RWPE2 (cell line): Measurements from ENCODE around the gene PLEKHF1.
A peak's percentile ranks its signal among the peaks of the same experiment; 100 is the strongest.

ENCODE experiments used
- ATAC-seq: fragments of 200-7000 bp; cut with Tn5 transposase; 3 replicates; pipeline ENCODE4 v1.9.1; 2021; ENCODE audit warnings: low read depth
- DNase-seq: peaks from one replicate; pipeline ENCODE4 v3.0.0-alpha.2; 2020; ENCODE audit warnings: low spot score
- H3K27ac ChIP-seq: fragments of 450-650 bp; 2 replicates; pipeline ENCODE4 v1.5.1; 2017; ENCODE audit warnings: mild to moderate bottlenecking; ENCODE audit not compliant: poor library complexity, severe bottlenecking
- H3K27me3 ChIP-seq: fragments of 250-450 bp; sonication (Bioruptor Pico); 2 replicates; pipeline ENCODE4 v1.5.1; 2021; ENCODE audit warnings: mild to moderate bottlenecking, moderate library complexity; ENCODE audit not compliant: insufficient read depth, poor library complexity, severe bottlenecking
- H3K36me3 ChIP-seq: fragments of 250-450 bp; sonication (Bioruptor Pico); 2 replicates; pipeline ENCODE4 v1.5.1; 2020; ENCODE audit warnings: low read depth, mild to moderate bottlenecking, moderate library complexity
- H3K4me1 ChIP-seq: fragments of 250-450 bp; sonication (Bioruptor Pico); 2 replicates; pipeline ENCODE4 v1.5.1; 2021; ENCODE audit warnings: mild to moderate bottlenecking, moderate library complexity; ENCODE audit not compliant: insufficient read depth, poor library complexity, severe bottlenecking
- H3K4me3 ChIP-seq: fragments of 250-450 bp; sonication (Bioruptor Pico); 2 replicates; pipeline ENCODE4 v1.5.1; 2021; ENCODE audit warnings: mild to moderate bottlenecking, moderate library complexity; ENCODE audit not compliant: severe bottlenecking
- H3K9me3 ChIP-seq: fragments of 250-450 bp; sonication (Bioruptor Pico); 2 replicates; pipeline ENCODE4 v1.5.1; 2021; ENCODE audit warnings: mild to moderate bottlenecking, moderate library complexity; ENCODE audit not compliant: severe bottlenecking
- TF ChIP-seq, protein P1 (sequence below): fragments of 450-650 bp; IDR thresholded peaks from one replicate; pipeline ENCODE4 v1.5.1; 2017; ENCODE audit warnings: mild to moderate bottlenecking, moderate library complexity; ENCODE audit not compliant: poor library complexity, severe bottlenecking

Gene PLEKHF1

DNA sequence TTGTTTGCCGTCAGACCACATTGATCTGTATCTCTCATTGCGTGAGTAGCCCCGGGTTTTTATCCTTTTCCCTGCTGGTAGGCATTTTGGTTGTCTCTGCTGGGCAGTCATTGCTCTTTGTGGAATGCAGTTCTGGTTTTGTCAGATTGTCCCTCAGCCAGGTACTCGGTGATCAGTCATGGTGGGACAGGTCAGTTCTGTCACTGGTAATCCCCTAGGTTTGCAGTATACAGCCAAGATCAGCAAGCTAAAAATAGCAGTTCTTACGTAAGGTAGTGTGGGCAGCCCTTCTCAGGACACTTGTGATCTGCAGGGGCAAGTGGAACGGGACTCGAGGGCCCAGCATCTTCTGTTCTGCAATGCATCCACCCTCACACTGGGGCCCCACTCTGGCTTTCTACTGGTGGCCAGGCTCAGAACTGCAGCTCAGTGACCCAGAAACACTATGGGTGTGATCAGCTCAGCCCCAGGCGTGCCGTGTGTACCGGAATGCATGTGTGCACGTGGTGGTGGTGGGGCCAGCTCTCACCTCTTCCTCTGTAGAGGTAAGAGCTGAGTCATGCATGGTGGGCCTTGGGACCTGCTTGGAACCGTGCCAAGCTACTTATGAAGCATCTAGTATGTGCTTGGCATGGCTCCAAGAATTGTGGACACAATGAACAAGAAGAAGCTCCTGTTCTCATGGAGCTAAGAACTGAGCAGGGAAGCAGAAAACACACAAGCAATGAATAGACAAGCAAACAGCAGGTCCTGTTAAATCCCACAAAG is 6.3 kb downstream of the PLEKHF1 start:
- DNase-seq (no peak), ATAC-seq (peak; percentile 65)
- Histone ChIP-seq H3K36me3 (no peaks in the 10 kb centered on the region), H3K4me3 (no peak overlapping the region), H3K9me3 (no peaks in the 10 kb centered on the region), H3K4me1 (peaks cover 16% of the 10 kb centered on the region), H3K27ac (no peak overlapping the region), H3K27me3 (no peaks in the 10 kb centered on the region)
- TF ChIP-seq, protein P1, sequence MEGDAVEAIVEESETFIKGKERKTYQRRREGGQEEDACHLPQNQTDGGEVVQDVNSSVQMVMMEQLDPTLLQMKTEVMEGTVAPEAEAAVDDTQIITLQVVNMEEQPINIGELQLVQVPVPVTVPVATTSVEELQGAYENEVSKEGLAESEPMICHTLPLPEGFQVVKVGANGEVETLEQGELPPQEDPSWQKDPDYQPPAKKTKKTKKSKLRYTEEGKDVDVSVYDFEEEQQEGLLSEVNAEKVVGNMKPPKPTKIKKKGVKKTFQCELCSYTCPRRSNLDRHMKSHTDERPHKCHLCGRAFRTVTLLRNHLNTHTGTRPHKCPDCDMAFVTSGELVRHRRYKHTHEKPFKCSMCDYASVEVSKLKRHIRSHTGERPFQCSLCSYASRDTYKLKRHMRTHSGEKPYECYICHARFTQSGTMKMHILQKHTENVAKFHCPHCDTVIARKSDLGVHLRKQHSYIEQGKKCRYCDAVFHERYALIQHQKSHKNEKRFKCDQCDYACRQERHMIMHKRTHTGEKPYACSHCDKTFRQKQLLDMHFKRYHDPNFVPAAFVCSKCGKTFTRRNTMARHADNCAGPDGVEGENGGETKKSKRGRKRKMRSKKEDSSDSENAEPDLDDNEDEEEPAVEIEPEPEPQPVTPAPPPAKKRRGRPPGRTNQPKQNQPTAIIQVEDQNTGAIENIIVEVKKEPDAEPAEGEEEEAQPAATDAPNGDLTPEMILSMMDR = no peak

DNA sequence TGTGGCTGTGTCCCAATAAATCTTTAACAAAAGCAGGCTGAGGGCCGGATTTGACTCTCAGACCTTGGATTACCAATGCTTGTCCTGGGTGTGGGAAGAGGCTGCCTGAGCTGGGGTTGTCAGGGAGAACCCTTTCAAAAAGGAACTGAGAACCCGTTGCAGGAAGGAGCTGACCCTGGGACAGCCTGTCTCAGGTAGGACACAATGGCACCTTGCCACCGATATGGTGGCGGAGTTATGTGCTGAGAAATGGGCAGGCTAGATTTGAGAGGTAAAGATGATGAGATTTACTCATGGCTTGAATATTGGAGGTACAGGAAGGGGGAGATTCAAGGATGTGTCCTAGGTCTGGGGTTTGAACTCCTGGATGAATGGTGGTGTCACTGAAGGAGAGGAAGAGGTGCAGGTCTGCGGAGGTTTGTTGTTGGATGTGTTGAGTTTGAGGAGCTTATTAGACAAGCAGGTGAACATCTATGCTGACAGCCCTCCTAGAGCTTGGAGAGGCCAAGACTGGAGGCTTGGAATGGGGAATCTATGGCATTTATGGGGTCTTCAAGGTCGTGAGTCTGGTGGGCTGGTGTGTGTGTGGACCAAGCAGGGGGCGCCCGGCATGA is 7.2 kb downstream of the PLEKHF1 start:
- Histone ChIP-seq H3K4me3 (no peak overlapping the region), H3K27ac (no peak overlapping the region), H3K9me3 (no peaks in the 10 kb centered on the region), H3K4me1 (peaks cover 16% of the 10 kb centered on the region), H3K27me3 (no peaks in the 10 kb centered on the region), H3K36me3 (no peaks in the 10 kb centered on the region)
- no peak for DNase-seq
- ATAC-seq = no peak
- TF ChIP-seq, protein P1 = no peak

DNA sequence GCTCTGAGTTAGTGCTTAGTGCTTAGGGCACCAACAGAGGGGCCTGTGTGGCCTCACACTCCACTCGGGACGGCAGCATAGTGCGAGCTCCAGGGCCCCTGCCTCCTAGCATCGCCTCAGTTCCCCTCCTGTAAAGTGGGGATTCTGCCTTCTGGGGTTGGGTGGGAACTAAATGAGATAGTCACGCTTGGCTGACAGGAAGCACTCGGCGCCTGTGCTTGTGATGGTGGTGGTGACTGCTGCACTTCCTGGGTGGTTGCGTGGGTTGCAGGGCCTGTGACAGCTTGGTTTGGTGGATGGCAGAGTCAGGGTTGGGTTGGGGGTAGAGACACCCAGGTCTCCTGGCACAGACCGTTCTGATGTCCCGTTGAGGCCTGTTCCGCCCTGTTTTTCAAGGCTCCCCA is 7.7 kb downstream of the PLEKHF1 start:
- ATAC-seq (no peak), DNase-seq (no peak)
- no peaks in the 10 kb centered on the region for H3K36me3 ChIP-seq
- H3K9me3 ChIP-seq = no peaks in the 10 kb centered on the region
- no peaks in the 10 kb centered on the region for H3K27me3 ChIP-seq
- TF ChIP-seq, protein P1 = no peak
- H3K4me3 ChIP-seq = no peak overlapping the region
- H3K4me1 ChIP-seq = peaks cover 16% of the 10 kb centered on the region
- H3K27ac ChIP-seq = no peak overlapping the region

DNA sequence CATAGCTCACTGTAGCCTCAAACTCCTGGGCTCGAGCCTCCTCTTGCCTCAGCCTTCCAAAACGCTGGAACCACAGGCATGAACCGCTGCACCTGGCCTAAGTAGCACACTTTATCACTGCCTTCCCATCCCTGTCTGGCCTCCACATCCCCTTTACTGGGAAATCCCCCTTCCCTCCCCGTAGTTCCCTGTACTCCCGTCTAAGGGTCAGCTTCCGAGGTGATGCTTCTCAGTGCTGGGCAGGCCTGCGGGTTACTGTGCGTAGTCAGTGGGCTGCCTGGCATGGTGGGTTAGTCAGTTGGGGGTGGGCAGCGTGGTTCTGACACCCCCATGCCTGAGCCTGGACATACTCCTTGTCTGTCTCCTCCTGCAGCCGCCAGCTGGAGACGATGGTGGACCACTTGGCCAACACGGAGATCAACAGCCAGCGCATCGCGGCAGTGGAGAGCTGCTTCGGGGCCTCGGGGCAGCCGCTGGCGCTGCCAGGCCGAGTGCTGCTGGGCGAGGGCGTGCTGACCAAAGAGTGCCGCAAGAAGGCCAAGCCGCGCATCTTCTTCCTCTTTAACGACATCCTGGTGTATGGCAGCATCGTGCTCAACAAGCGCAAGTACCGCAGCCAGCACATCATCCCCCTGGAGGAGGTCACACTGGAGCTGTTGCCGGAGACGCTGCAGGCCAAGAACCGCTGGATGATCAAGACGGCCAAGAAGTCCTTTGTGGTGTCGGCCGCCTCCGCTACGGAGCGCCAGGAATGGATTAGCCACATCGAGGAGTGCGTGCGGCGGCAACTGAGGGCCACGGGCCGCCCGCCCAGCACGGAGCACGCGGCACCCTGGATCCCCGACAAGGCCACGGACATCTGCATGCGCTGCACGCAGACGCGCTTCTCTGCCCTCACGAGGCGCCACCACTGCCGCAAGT is 8.4 kb downstream of the PLEKHF1 start:
- H3K4me1 ChIP-seq = peaks cover 10% of the 10 kb centered on the region

More for the DNA sequence above, 8.4 kb downstream of the PLEKHF1 start:
- Histone ChIP-seq H3K9me3 (no peaks in the 10 kb centered on the region), H3K27me3 (no peaks in the 10 kb centered on the region), H3K27ac (no peak overlapping the region), H3K36me3 (no peaks in the 10 kb centered on the region), H3K4me3 (no peak overlapping the region)
- DNase-seq (no peak), ATAC-seq (no peak)
- TF ChIP-seq, protein P1 = no peak
